SK-N-SH treated with all-trans-retinoic acid at 6 μM for 48 hours (cell line): Measurements from ENCODE around the gene GALNT17.

Source experiments
- TOX ChIP-seq: fragments of 250-450 bp; sonication (Bioruptor Pico); IDR thresholded peaks from 2 replicates; pipeline ENCODE4 v1.8.0; 2021; ENCODE audit warnings: mild to moderate bottlenecking, moderate library complexity, borderline replicate concordance
- TF ChIP-seq, protein P1 (sequence below): fragments of 250-450 bp; sonication (Bioruptor Pico); IDR thresholded peaks from 2 replicates; pipeline ENCODE4 v1.5.1; 2021; ENCODE audit warnings: mild to moderate bottlenecking, moderate library complexity

- TF ChIP-seq, protein P1, sequence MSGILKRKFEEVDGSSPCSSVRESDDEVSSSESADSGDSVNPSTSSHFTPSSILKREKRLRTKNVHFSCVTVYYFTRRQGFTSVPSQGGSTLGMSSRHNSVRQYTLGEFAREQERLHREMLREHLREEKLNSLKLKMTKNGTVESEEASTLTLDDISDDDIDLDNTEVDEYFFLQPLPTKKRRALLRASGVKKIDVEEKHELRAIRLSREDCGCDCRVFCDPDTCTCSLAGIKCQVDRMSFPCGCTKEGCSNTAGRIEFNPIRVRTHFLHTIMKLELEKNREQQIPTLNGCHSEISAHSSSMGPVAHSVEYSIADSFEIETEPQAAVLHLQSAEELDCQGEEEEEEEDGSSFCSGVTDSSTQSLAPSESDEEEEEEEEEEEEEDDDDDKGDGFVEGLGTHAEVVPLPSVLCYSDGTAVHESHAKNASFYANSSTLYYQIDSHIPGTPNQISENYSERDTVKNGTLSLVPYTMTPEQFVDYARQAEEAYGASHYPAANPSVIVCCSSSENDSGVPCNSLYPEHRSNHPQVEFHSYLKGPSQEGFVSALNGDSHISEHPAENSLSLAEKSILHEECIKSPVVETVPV (CRISPR knock-in tag) = no peak
- no peak for TF ChIP-seq TOX
These were observed 190.3 kb downstream of the GALNT17 start for GRCh38 chr7:71322201-71322600.
